Activated naive CD8-positive, alpha-beta T cell treated with anti-CD3 and anti-CD28 coated beads, Interleukin-2, amount 10 ng/mL, durations not matched to agents 7 days and 5 days (primary cell): ENCODE measurements around the gene DSTN. TPM values are rescaled to one million over a fixed set of nuclear protein-coding genes. Genes with fewer than 3 reads are reported as not detected.

Source experiments
- ATAC-seq: fragments of 150-1000 bp; cut with Tn5 transposase; one replicate; pipeline ENCODE4 v1.10.0; 2021; ENCODE audit warnings: low read depth, moderate library complexity
- POLR2A ChIA-PET: fragments of 350-600 bp; sonication (Branson Sonifier 250); formaldehyde crosslinking; loops from one replicate; lab custom pipeline; 2021; ENCODE audit warnings: antibody characterized with exemption; lab: Charles Lee
- DNase-seq: peaks from one replicate; pipeline ENCODE4 v3.0.0; 2021
- H3K27ac Mint-ChIP-seq: one replicate; pipeline ENCODE4 v1.8.0; 2022; ENCODE audit warnings: mild to moderate bottlenecking, mixed read lengths
- H3K27me3 Mint-ChIP-seq: one replicate; pipeline ENCODE4 v1.8.0; 2022; ENCODE audit warnings: mild to moderate bottlenecking, moderate library complexity, mixed read lengths
- H3K36me3 Mint-ChIP-seq: one replicate; pipeline ENCODE4 v1.8.0; 2021; ENCODE audit warnings: mild to moderate bottlenecking, mixed read lengths
- H3K4me1 Mint-ChIP-seq: one replicate; pipeline ENCODE4 v1.8.0; 2021; ENCODE audit warnings: mixed read lengths
- H3K4me3 Mint-ChIP-seq: one replicate; pipeline ENCODE4 v1.8.0; 2022; ENCODE audit warnings: mild to moderate bottlenecking, moderate library complexity, mixed read lengths
- H3K9me3 Mint-ChIP-seq: one replicate; pipeline ENCODE4 v1.8.0; 2021; ENCODE audit warnings: mixed read lengths
- total RNA-seq, 2 experiments: library from RNA; stranded (reverse); gene quantifications; one replicate each; pipeline ENCODE4 v1.2.3, GENCODE V29; 2021

Gene DSTN
- total RNA-seq, 2 experiments from 2014 or later, result 41.7 to 47.5 TPM

GRCh38 chr20:17595856-17596255 lies 26.0 kb downstream of the DSTN start:
- Mint-ChIP-seq H3K36me3 (peaks cover 28% of the 10 kb centered on the region), H3K4me3 (no peak overlapping the region), H3K9me3 (peaks cover 2% of the 10 kb centered on the region), H3K27me3 (no peaks in the 10 kb centered on the region), H3K27ac (no peak overlapping the region), H3K4me1 (peaks cover 5% of the 10 kb centered on the region)
- DNase-seq, result no peak
- POLR2A ChIA-PET, result no interaction called here
- no peak for ATAC-seq

GRCh38 chr20:17598013-17598550 lies 28.2 kb downstream of the DSTN start:
- Mint-ChIP-seq H3K4me3 (no peak overlapping the region), H3K27me3 (no peaks in the 10 kb centered on the region), H3K9me3 (peaks cover 2% of the 10 kb centered on the region), H3K4me1 (peaks cover 10% of the 10 kb centered on the region), H3K27ac (no peak overlapping the region), H3K36me3 (peaks cover 25% of the 10 kb centered on the region)
- DNase-seq (no peak), ATAC-seq (no peak)
- POLR2A ChIA-PET, result no interaction called here

GRCh38 chr20:17601957-17602356 lies 32.1 kb downstream of the DSTN start:
- ATAC-seq (no peak), DNase-seq (no peak)
- POLR2A ChIA-PET, result interaction anchor here (0.7 to 1.3 kb wide), 2 partner anchors 9 to 10 kb away, joined by 4 read pairs; no protein-coding TSS in a partner anchor
- H3K4me3 Mint-ChIP-seq, result no peak overlapping the region
- H3K27ac Mint-ChIP-seq, result no peak overlapping the region
- peaks cover 9% of the 10 kb centered on the region for H3K4me1 Mint-ChIP-seq
- peaks cover 2% of the 10 kb centered on the region for H3K9me3 Mint-ChIP-seq
- no peaks in the 10 kb centered on the region for H3K27me3 Mint-ChIP-seq
- H3K36me3 Mint-ChIP-seq, result peaks cover 19% of the 10 kb centered on the region

GRCh38 chr20:17602493-17602892 lies 32.6 kb downstream of the DSTN start:
- DNase-seq, result no peak
- Mint-ChIP-seq H3K9me3 (peaks cover 2% of the 10 kb centered on the region), H3K27ac (no peak overlapping the region), H3K4me1 (peaks cover 9% of the 10 kb centered on the region), H3K36me3 (peaks cover 16% of the 10 kb centered on the region), H3K27me3 (no peaks in the 10 kb centered on the region), H3K4me3 (no peak overlapping the region)
- ATAC-seq, result no peak
- POLR2A ChIA-PET, result interaction anchor here (0.7 to 1.3 kb wide), 2 partner anchors 8 to 11 kb away, joined by 4 read pairs; no protein-coding TSS in a partner anchor

GRCh38 chr20:17605131-17605660 lies 35.3 kb downstream of the DSTN start:
- peaks cover 13% of the 10 kb centered on the region for H3K36me3 Mint-ChIP-seq
- POLR2A ChIA-PET, result no interaction called here
- H3K4me3 Mint-ChIP-seq, result no peak overlapping the region
- H3K9me3 Mint-ChIP-seq, result no peaks in the 10 kb centered on the region
- no peak for DNase-seq
- no peak overlapping the region for H3K27ac Mint-ChIP-seq
- no peak for ATAC-seq
- no peaks in the 10 kb centered on the region for H3K27me3 Mint-ChIP-seq
- peaks cover 17% of the 10 kb centered on the region for H3K4me1 Mint-ChIP-seq

GRCh38 chr20:17606001-17606400 lies 36.1 kb downstream of the DSTN start:
- DNase-seq (no peak), ATAC-seq (no peak)
- Mint-ChIP-seq H3K4me1 (peaks cover 20% of the 10 kb centered on the region), H3K4me3 (no peak overlapping the region), H3K9me3 (no peaks in the 10 kb centered on the region), H3K27me3 (no peaks in the 10 kb centered on the region), H3K27ac (no peak overlapping the region), H3K36me3 (peaks cover 10% of the 10 kb centered on the region)
- POLR2A ChIA-PET, result no interaction called here

- no peaks in the 10 kb centered on the region for H3K9me3 Mint-ChIP-seq
- ATAC-seq (no peak), DNase-seq (no peak)
- H3K4me1 Mint-ChIP-seq, result peaks cover 32% of the 10 kb centered on the region
- peaks cover 7% of the 10 kb centered on the region for H3K36me3 Mint-ChIP-seq
- no peak overlapping the region for H3K4me3 Mint-ChIP-seq
- POLR2A ChIA-PET, result interaction anchor here (2.2 kb wide), 1 partner anchor 38 kb away, joined by 28 read pairs; the partner anchor contains the start of gene DSTN
- no peaks in the 10 kb centered on the region for H3K27me3 Mint-ChIP-seq
- H3K27ac Mint-ChIP-seq, result peak overlapping the region; percentile 35
Measured at GRCh38 chr20:17608701-17609497, 39.0 kb downstream of the DSTN start.

GRCh38 chr20:17609811-17610377 lies 40.0 kb downstream of the DSTN start:
- Mint-ChIP-seq H3K27me3 (no peaks in the 10 kb centered on the region), H3K4me1 (peaks cover 32% of the 10 kb centered on the region), H3K27ac (peak overlapping the region; percentile 99), H3K36me3 (peaks cover 6% of the 10 kb centered on the region), H3K4me3 (peak overlapping the region; percentile 64), H3K9me3 (no peaks in the 10 kb centered on the region)
- POLR2A ChIA-PET, result interaction anchor here (1.0 to 2.2 kb wide), 5 partner anchors 11 to 528 kb away, joined by 3 to 28 read pairs (median 4); partner anchors contain the start of genes DSTN, KAT14, PET117 and RRBP1
- peak; percentile 26 for DNase-seq
- no peak for ATAC-seq

GRCh38 chr20:17610566-17611289 lies 40.9 kb downstream of the DSTN start:
- H3K4me3 Mint-ChIP-seq, result peak overlapping the region; percentile 64
- ATAC-seq (peak; percentile 83), DNase-seq (peak; percentile 73)
- H3K9me3 Mint-ChIP-seq, result no peaks in the 10 kb centered on the region
- peak overlapping the region; percentile 99 for H3K27ac Mint-ChIP-seq
- no peaks in the 10 kb centered on the region for H3K27me3 Mint-ChIP-seq
- POLR2A ChIA-PET, result interaction anchor here (0.6 to 2.2 kb wide), 9 partner anchors 9 to 527 kb away, joined by 3 to 28 read pairs (median 4); partner anchors contain the start of genes DSTN, KAT14, PET117 and RRBP1
- H3K36me3 Mint-ChIP-seq, result peaks cover 4% of the 10 kb centered on the region
- H3K4me1 Mint-ChIP-seq, result peaks cover 32% of the 10 kb centered on the region

- no peaks in the 10 kb centered on the region for H3K27me3 Mint-ChIP-seq
- peaks cover 4% of the 10 kb centered on the region for H3K36me3 Mint-ChIP-seq
- H3K4me1 Mint-ChIP-seq, result peaks cover 32% of the 10 kb centered on the region
- H3K4me3 Mint-ChIP-seq, result peak overlapping the region; percentile 22
- DNase-seq (no peak), ATAC-seq (peak; percentile 15)
- H3K9me3 Mint-ChIP-seq, result no peaks in the 10 kb centered on the region
- peak overlapping the region; percentile 99 for H3K27ac Mint-ChIP-seq
- POLR2A ChIA-PET, result interaction anchor here (0.6 to 2.2 kb wide), 7 partner anchors 9 to 384 kb away, joined by 3 to 28 read pairs (median 5); partner anchors contain the start of genes DSTN and RRBP1
Measured at GRCh38 chr20:17611290-17611539, 41.3 kb downstream of the DSTN start.

- ATAC-seq, result no peak
- no peaks in the 10 kb centered on the region for H3K9me3 Mint-ChIP-seq
Measured at GRCh38 chr20:17611540-17612286, 41.8 kb downstream of the DSTN start.

GRCh38 chr20:17612287-17612991 lies 42.6 kb downstream of the DSTN start:
- DNase-seq, result peak; percentile 66
- peaks cover 32% of the 10 kb centered on the region for H3K4me1 Mint-ChIP-seq
- no peaks in the 10 kb centered on the region for H3K27me3 Mint-ChIP-seq

More at GRCh38 chr20:17611540-17612286, 41.8 kb downstream of the DSTN start:
- peak; percentile 52 for DNase-seq
- Mint-ChIP-seq H3K4me1 (peaks cover 32% of the 10 kb centered on the region), H3K27me3 (no peaks in the 10 kb centered on the region), H3K27ac (peak overlapping the region; percentile 99), H3K36me3 (peaks cover 4% of the 10 kb centered on the region), H3K4me3 (peak overlapping the region; percentile 82)
- POLR2A ChIA-PET, result interaction anchor here (1.3 kb wide), 1 partner anchor 41 kb away, joined by 5 read pairs; the partner anchor contains the start of gene DSTN

More at GRCh38 chr20:17612287-17612991, 42.6 kb downstream of the DSTN start:
- POLR2A ChIA-PET, result interaction anchor here (0.6 to 1.3 kb wide), 2 partner anchors 42 to 106 kb away, joined by 4 to 5 read pairs; partner anchors contain the start of gene DSTN
- Mint-ChIP-seq H3K4me3 (peak overlapping the region; percentile 82), H3K27ac (peak overlapping the region; percentile 99), H3K36me3 (peaks cover 4% of the 10 kb centered on the region), H3K9me3 (no peaks in the 10 kb centered on the region)
- peak; percentile 82 for ATAC-seq
